Stimulated activated CD8-positive, alpha-beta memory T cell treated with anti-CD3 and anti-CD28 coated beads, Interleukin-4, amount 100 ng/mL, for 4 hours (primary cell): ENCODE results near the gene PNO1.
A peak's percentile ranks its signal among the peaks of the same experiment; 100 is the strongest.

Experiments
- DNase-seq, 2 donors: peaks; one replicate each; pipeline ENCODE4 v3.0.0-alpha.2; 2020; ENCODE audit warnings: low read depth in 2 of 2, low spot score in 1 of 2

PNO1 gene

DNA sequence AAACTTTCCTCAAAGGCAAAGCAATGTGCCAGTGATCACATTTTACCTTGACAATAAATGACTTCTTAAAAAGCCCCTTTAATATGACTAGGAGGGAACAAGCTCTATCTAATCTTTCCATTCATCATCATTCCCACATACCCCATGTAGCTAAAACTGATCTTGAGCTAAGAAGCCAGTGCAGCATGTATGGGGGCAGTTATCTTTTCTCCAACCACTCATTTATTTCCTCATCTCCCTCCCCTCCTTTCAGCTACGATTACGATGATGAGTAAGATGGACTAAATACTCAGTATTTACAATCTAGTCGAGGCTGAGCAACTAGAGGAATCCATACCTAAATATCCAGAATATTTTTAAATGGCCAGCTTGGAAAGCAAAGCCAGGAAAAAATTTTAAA, 35.5 kb downstream of the PNO1 start:
- no peak for DNase-seq

DNA sequence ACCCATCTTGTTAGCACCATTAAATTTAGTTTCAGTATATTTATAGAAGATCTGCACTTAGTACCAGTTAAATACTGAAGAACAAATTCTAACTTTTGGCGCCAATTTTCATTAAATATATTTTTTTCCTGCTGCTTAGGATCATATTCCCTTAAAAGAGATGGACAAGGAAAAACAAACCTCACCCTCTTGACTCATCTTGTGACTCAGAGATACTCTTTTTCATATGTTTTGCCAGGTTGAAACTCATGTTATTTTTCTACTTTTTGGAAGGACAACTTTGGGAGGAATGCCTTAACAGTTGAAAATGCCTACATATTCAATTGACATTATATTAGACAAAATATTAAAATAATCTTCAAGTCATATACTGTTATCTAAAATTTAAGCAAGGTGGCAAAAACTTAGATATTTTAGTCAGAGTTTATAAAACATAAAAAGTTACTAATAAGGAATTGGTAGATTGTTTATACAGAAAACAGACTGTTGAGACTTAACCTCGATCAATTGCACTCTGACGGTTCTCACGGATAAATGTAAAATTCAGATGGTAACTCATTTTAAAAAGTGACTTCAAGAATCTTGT, 36.2 kb downstream of the PNO1 start:
- DNase-seq = no peak

DNA sequence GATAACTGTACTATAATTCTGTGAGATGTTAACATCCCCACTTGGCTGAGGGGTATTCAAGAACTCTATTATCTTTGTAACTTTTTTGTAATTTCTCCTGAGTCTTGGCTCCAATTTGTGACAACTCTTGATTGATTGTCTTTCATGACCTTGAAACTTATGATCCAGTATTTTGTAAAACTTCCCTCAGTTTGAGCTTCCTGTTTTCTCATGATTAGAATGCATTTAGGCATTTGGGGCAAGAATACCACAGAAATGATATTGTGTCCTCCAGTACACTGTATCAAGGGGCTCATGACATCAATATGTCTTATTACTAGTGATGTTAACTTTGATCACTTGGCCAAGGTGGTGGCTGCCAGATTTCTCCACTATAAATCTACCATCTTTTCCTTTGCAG, 37.4 kb downstream of the PNO1 start:
- DNase-seq = no peak

DNA sequence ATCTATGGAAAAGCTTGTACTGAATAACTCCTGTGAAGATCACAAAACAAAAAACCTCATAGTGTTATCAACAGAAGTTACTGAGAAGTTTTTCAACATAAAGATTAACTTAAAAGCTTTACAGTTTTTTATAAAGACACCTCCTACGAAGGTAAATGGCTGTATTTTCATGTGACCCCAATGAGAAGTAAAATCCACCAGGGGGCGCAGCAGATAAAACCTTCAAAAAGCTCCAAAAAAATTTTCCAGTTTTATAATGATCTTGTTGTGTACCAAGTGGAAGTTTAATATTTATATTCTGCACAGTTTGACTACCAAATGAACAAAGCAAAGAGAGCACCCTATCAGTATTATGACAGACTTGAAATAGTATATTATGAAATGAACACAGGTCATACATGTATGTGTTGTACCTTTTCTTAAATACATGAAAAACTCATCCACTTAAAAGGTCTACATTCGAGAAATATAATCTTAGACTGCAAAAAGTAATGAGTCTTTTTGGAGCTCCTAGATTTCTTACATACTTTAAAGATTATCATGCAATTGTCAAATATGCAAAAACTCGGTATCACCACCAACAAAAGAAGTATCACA, 38.5 kb downstream of the PNO1 start:
- DNase-seq = peak in 1 of 2 donors; percentile 14

DNA sequence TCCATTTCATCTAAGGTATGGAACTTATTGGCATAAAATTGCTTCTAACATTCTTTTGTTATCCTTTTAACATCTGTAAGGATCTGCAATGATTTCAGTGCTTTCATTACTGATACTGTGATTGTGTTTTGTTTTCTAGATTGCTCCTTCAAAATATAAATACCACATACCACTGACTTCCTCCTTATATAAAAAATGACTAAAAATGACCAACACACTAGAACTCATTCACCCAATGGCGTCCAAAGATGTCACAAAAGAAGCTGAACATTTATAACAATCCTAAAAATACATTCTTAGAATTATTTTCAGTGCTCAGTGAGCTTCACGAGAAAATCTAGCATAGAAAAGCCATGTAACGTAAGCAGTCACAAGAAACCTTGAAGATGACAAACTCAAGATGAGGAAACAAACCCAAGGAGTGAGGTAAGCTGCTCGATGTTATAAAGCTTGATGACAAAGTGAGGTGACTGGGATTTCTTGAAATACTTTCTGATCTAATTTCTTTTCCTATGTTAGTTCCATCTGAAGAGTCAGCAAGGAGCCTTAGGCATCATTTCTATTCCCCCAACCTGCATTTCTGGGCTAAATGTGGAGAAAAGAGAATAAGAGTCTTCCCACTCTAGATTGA, 42.6 kb downstream of the PNO1 start:
- no peak for DNase-seq

DNA sequence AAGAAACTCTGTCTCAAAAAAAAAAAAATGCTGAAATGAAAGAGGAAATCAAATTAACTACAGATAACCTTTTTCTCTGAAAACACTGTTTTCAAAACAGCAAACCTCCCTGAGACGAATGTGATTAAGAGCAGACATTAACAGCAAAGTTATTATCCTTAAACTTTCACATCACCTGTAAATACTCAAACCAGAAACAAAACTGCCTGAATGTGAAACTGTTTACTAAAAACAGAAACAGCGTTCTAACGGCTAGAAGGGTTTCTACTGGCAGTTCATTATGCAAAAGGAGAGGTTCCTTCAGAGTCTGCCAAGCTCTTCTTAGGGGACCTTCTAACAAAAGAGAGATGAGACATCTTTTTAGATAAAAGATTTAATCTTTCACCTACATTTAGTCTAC, 45.9 kb downstream of the PNO1 start:
- DNase-seq = no peak

DNA sequence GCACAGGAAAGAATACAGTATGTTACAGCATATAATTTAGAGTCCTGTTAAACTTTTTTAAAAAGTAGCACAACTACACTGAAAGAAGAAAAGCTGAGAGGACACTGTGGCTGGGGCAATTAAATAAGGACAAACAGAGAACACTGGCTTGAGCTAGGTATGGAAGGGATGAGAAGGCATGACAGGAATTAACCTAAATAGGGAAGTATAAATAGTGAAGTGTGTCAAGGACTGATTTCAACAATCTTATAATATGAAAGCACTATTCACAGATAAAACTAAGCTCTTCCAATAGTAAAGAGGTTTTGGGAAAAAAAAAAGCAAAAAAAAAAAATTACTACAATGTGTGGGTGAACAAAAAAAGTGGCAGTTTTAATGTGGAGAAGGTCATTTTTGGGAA, 49.1 kb downstream of the PNO1 start:
- DNase-seq = no peak

DNA sequence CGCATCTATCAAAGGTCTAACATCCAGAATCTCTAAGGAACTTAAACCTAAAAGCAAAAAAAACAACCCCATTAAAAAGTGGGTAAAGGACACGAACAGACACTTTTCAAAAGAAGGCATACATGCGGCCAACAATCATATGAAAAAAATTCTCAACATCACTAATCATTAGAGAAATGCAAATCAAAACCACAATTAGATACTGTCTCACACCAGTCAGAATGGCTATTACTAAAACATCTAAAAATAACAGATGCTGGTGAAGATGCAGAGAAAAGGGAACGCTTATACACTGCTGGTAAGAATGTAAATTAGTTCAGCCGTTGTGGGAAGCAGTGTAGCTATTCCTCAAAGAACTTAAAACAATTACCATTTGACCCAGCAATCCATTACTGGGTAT, 56.7 kb downstream of the PNO1 start:
- no peak for DNase-seq

DNA sequence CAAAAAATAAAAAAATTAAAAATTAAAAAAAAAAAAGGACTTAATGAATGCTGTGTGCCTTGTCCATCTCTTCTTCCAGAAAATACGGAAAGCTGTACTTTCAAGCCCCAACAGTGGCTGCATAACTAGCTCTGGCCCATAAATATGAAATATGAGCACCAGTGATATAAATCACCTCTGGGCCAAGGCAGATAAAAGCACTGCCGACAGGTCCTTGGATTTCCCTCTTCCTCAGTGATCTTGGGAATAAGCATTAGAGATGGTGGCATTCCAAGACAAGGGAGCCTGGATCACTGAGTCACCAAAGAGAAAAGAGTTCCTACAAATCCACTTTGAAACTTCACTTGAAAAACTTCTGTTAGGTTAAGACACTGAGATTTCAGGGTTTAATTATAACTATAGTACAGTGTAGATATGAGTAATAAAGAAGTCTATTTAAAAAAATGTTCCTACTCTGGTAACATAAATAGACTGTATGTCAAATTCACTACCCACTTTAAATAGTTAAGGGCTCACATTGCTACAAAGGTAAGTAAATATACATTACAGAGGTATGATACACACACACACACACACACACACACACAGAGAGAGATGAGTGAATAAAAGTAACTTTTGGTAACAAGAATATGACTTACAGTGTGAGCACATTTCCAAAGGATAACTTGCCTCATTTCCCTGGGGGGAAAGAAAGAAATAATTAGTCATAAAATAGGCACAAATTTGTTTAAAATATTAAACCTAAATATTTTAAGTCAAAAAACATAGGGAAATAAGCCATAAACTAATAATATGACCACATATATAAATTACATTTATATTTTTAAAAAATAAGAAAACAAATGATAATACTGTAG, 59.0 kb downstream of the PNO1 start:
- no peak for DNase-seq

DNA sequence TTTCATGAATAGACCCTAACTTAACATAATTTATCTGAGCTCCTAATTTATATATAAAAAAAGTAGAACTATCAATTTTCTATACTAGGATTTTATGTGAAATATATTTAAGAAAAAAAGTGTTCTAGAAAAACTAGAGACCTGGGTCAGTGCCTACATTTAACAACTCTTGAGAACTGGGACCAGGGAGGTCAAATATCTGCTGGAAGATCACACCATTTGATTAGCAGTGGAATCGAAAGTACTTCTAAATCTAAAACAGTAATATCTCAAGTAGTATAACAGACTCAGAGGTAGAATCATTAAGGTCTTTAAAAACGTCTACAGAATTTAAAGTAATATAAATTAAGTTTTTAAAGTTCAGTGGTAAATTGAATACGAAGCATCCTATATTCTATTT, 60.0 kb downstream of the PNO1 start:
- no peak for DNase-seq

DNA sequence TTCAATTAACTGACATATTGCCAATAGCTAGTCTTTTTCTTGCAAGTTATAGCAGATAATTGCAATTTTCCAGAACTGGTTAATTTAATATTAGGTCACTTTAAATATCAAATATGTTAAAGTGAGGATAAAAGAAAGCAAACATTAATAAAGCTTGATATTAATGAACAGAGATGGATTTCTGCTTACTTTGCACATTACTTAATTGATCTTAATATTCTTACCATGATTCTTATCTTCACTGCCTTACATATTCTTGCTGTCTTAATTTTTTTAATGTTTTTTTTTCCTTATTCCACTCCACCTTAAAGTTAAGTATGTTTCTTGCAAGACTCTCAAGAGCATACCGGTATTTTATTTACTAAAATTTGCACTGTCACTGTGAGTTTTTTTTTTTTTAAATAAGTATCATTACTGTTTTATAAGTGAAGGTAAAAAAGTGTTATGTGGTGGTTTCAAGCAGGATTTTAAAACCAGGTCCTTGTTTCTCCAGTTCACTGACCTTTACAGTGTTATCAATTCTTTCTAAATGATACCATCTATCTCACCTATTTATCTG, 60.7 kb downstream of the PNO1 start:
- no peak for DNase-seq

DNA sequence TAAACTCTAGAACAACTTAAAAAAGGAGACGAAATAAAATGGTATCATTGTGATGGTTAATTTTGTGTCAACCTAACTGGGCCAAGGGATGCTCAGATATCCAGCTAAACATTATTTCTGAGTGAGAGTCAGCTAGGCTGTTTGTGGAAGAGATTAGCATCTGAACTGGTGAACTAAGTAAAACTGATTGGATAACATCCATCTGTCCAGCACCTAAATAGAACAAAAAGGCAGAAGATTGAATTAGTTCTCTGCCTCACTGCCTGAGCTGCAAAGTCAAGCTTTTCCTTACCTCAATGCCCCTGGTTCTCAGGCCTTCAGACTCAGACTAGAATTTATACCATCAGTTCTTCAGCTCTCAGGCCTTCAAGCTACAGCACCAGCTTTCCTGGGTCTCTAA, 64.6 kb downstream of the PNO1 start:
- no peak for DNase-seq

DNA sequence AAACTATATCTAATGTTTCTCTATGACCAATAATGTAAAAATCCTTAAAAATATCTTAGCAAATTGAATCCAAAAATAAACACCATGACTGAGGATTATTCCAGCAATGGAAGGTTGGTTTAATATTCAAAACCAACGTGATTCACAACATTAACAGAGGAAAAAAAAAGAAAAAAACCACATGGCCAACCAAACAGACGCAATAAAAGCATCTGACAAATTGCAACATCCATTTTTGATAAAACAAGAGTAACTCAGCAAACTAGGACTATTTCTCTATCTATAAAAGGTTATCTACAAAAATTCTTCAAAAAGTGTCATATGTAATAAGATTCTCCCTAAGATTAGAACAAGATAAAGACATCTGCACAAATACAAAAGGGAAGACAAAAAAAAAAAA, 65.7 kb downstream of the PNO1 start:
- DNase-seq = no peak

DNA sequence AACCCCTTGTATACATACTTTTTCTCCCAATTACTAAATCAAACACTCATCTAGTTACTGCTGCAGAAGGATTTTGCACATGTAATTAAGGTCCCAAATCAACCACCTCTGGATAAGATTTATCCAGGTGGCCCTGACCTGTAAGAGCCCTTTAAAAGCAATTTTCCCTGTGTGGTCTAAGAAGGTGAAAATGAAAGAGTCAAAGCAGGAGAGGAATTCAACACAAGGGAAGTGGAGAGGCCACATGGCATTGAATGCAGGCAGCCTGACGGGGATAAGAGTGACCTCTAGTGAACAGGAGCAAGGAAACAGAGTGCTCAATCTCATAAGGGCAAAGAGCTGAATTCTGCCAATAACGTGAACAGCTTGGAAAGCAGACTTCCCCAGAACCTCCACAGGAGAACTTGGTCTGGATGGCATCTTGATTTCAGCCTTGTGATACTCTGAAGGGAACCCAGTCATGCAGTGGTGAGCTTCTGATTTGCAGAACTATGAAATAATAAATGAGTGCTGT, 67.5 kb downstream of the PNO1 start:
- DNase-seq = no peak
